ENCODE results near the gene PRRT4.

The PRRT4 gene

GRCh38 chr7:128373606-128374005, 12.1 kb upstream of the PRRT4 start:
- Histone ChIP-seq H3K27me3 (ENCODE audit: insufficient read depth, low read length) (peaks cover 20% of the 10 kb centered on the region; the same call in 1 of the 2 replicates), H3K27ac (ENCODE audit: low read depth, low read length, poor library complexity, severe bottlenecking) (no peak overlapping the region), H3K36me3 (ENCODE audit: insufficient read depth, low read length) (no peaks in the 10 kb centered on the region), H3K9ac (ENCODE audit: low read length) (no peak overlapping the region), H3K79me2 (ENCODE audit: insufficient read depth, low read length) (no peaks in the 10 kb centered on the region), H3F3A (ENCODE audit: insufficient read depth, low read length) (no peaks in the 10 kb centered on the region), H4K20me1 (ENCODE audit: insufficient read depth, low read length) (no peaks in the 10 kb centered on the region), H3K9me2 (ENCODE audit: low read depth, low read length) (no peaks in the 10 kb centered on the region), H3K4me3 (ENCODE audit: low read depth, low read length, poor library complexity, severe bottlenecking) (no peak overlapping the region), H3K4me1 (ENCODE audit: insufficient read depth, low read length, severe bottlenecking) (no peaks in the 10 kb centered on the region), H3K9me3 (ENCODE audit: low read length) (no peaks in the 10 kb centered on the region; the same call in 1 of the 2 replicates), H2AFZ (ENCODE audit: low read length) (no peak overlapping the region), H3K4me2 (ENCODE audit: low read length) (no peak overlapping the region)
- TF ChIP-seq EZH2 (IDR thresholded peaks at IDR 0.05; ENCODE audit: borderline replicate concordance, low read length) (no peak), CTCF (IDR thresholded peaks at IDR 0.05; ENCODE audit: low read length) (no peak)

GRCh38 chr7:128370491-128370890, 9.0 kb upstream of the PRRT4 start:
- no peaks in the 10 kb centered on the region for H3F3A ChIP-seq (ENCODE audit: insufficient read depth, low read length)
- H3K9me3 ChIP-seq (ENCODE audit: low read length), result no peaks in the 10 kb centered on the region; the same call in 1 of the 2 replicates
- H3K79me2 ChIP-seq (ENCODE audit: insufficient read depth, low read length), result no peaks in the 10 kb centered on the region
- no peaks in the 10 kb centered on the region for H3K4me1 ChIP-seq (ENCODE audit: insufficient read depth, low read length, severe bottlenecking)
- TF ChIP-seq EZH2 (IDR thresholded peaks at IDR 0.05; ENCODE audit: borderline replicate concordance, low read length), result no peak
- TF ChIP-seq CTCF (IDR thresholded peaks at IDR 0.05; ENCODE audit: low read length), result no peak
- H3K27me3 ChIP-seq (ENCODE audit: insufficient read depth, low read length), result peaks cover 14% of the 10 kb centered on the region; the same call in 1 of the 2 replicates
- no peak overlapping the region for H3K4me2 ChIP-seq (ENCODE audit: low read length)
- no peak overlapping the region for H3K9ac ChIP-seq (ENCODE audit: low read length)
- H2AFZ ChIP-seq (ENCODE audit: low read length), result no peak overlapping the region
- no peak overlapping the region for H3K27ac ChIP-seq (ENCODE audit: low read depth, low read length, poor library complexity, severe bottlenecking)
- H4K20me1 ChIP-seq (ENCODE audit: insufficient read depth, low read length), result no peaks in the 10 kb centered on the region
- H3K9me2 ChIP-seq (ENCODE audit: low read depth, low read length), result no peaks in the 10 kb centered on the region
- no peak overlapping the region for H3K4me3 ChIP-seq (ENCODE audit: low read depth, low read length, poor library complexity, severe bottlenecking)
- H3K36me3 ChIP-seq (ENCODE audit: insufficient read depth, low read length), result no peaks in the 10 kb centered on the region

- H3K4me1 ChIP-seq (ENCODE audit: insufficient read depth, low read length, severe bottlenecking), result no peaks in the 10 kb centered on the region
- H3K27ac ChIP-seq (ENCODE audit: low read depth, low read length, poor library complexity, severe bottlenecking), result no peak overlapping the region
- H3K79me2 ChIP-seq (ENCODE audit: insufficient read depth, low read length), result no peaks in the 10 kb centered on the region
- H3F3A ChIP-seq (ENCODE audit: insufficient read depth, low read length), result no peaks in the 10 kb centered on the region
- peaks cover 8% of the 10 kb centered on the region; the same call in 1 of the 2 replicates for H3K27me3 ChIP-seq (ENCODE audit: insufficient read depth, low read length)
- H3K9ac ChIP-seq (ENCODE audit: low read length), result no peak overlapping the region
- TF ChIP-seq EZH2 (IDR thresholded peaks at IDR 0.05; ENCODE audit: borderline replicate concordance, low read length), result no peak
- TF ChIP-seq CTCF (IDR thresholded peaks at IDR 0.05; ENCODE audit: low read length), result no peak
- no peaks in the 10 kb centered on the region for H3K9me3 ChIP-seq (ENCODE audit: low read length)
- no peaks in the 10 kb centered on the region for H3K36me3 ChIP-seq (ENCODE audit: insufficient read depth, low read length)
- no peak overlapping the region for H2AFZ ChIP-seq (ENCODE audit: low read length)
- H3K4me2 ChIP-seq (ENCODE audit: low read length), result no peak overlapping the region
- H4K20me1 ChIP-seq (ENCODE audit: insufficient read depth, low read length), result no peaks in the 10 kb centered on the region
- H3K9me2 ChIP-seq (ENCODE audit: low read depth, low read length), result no peaks in the 10 kb centered on the region
- no peak overlapping the region for H3K4me3 ChIP-seq (ENCODE audit: low read depth, low read length, poor library complexity, severe bottlenecking)
Observed at GRCh38 chr7:128366986-128367385, 5.5 kb upstream of the PRRT4 start.
